Right renal cortex interstitium (tissue), 3 donors: ENCODE measurements around the gene SYN1. TPM values are rescaled to one million over a fixed set of nuclear protein-coding genes. Genes with fewer than 3 reads are reported as not detected.
"Not testable (repeated sequence)": the region's sequence is repeated elsewhere in the genome, so short reads cannot be mapped to it uniquely, and the experiment has no call there.

ENCODE experiments used
- DNase-seq, 3 donors: peaks; one replicate each; pipeline ENCODE4 v3.0.0-alpha.2; 2013; ENCODE audit warnings: low read depth in 3 of 3, low spot score in 2 of 3
- polyA plus RNA-seq, 3 donors: library from polyadenylated mRNA; unstranded; fragments of 120-200 nt; gene quantifications; one replicate each; pipeline ENCODE4 v1.2.1, GENCODE V29; 2013; ENCODE audit not compliant: insufficient read length in 3 of 3

Gene SYN1
- 1 to 10 TPM; 5.6 to 6.5 (median 6.4) TPM for polyA plus RNA-seq

DNA sequence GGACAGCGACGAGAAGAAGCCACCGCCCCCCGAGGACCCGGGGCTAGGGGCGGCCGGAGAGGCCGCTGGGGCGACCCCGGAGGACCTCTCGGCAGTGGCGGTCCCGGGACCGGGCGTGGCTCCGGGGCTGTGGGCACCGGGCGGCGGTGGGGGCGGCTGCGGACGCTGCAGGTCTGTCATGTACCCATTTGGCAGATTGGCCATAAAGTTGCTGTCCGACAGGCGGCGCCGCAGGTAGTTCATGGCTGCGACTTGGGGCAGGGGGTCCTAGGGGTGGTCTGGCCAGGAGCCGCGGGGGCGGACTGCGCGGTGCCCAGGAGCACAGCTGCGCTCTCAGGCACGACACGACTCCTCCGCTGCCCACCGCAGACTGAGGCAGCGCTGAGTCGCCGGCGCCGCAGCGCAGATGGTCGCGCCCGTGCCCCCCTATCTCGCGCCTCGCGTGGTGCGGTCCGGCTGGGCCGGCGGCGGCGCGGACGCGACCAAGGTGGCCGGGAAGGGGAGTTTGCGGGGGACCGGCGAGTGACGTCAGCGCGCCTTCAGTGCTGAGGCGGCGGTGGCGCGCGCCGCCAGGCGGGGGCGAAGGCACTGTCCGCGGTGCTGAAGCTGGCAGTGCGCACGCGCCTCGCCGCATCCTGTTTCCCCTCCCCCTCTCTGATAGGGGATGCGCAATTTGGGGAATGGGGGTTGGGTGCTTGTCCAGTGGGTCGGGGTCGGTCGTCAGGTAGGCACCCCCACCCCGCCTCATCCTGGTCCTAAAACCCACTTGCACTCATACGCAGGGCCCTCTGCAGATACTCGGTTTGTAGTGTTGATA is at the start of gene SYN1:
SYN1 (minus strand) TSS at position 372 of the 817 bp plus-strand sequence; CDS start at position 243, 129 bp downstream.
- DNase-seq = peak; percentile 43 to 63 (median 48)

DNA sequence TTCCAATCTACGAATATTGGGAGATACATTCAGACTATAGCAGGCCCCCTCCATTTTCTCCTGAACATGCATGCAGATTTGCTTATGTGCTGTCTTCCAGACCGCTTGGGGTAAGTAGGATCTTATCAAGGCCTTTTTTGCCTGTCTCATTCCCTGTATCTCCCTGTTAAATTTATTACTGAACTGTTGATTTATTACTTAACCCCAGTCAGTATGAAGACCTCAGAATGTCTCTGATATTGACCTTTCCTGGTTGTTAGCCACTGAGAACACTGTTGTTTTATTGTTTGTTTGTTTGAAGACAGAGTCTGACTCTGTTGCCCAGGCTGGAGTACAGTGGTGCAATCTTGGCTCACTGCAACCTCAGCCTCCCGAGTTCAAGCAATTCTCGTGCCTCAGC is 46.1 kb upstream of the SYN1 start:
- DNase-seq = not testable (repeated sequence)

DNA sequence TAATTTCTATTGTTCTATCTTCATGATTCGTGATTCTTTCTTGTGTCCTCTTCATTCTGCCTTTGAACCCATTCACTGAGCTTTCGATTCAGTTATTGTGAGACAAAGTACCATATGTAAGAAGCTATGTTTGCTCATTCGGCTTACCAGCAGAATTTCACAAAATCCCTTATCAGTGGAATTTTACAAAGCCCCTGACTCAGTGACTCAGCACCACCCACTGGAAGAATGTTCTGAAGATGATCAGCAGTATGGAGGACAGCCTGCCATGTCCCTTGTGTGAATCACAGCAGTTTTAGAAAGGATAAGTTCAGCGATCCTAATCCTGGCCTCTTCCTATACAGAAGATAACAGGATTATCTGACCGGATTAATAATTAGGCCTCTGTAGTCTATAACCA is 45.1 kb upstream of the SYN1 start:
- DNase-seq = no peak

DNA sequence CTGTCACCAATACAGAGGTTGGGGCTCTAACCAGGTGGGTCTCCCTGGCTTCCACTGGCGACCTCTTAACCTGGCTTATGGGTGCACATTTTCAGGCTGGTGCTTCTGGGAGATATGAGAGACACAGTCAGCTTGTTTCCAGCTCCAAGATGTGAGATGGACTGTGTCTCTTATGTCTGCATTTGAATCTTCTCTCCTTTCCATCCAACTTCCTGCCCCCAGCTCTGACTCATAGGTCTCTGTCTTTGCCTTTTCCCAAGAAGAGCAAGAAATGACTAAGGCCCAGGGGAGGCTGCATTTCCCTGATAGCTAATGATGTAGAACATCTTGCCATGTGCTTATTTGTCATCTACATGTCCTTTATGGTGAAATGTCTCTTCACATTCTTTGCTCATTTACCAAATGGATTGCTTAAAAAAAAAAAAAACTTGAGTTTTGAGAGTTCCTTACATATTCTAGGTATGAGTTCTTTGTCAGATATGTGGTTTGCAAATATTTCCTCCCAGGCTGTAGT is 42.5 kb upstream of the SYN1 start:
- DNase-seq = no peak

DNA sequence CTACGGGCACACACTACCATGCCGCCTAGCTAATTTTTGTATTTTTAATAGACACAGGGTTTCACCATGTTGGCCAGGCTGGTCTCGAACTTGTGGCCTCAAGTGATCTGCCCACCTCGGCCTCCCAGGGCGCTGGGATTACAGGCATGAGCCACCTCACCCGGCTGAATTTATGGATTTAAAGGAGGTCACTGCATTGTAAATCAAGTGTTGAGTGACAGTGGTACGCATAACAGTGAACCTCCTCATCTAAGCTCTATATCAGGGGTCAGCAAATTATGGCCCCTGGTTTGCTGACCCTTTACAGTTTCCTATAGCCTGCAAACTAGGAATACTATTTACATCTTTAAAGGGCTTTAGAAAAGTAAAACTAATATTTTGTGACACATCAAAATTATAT is 41.9 kb upstream of the SYN1 start:
- DNase-seq = no peak

DNA sequence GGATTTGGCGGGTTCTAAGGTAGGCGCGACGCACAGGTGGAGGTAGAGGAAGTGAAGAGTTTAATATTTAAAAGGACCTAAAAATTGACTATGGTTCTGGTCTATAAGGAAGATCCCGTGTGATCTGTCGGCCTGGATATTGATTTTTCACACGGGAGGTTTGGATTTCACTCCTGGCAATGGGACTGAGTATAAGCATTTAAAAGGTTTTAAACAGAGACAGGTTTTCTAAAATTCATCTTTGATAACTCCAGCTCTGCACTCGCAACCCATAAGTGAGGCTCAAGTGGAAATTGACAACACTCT is 39.7 kb upstream of the SYN1 start:
- DNase-seq = no peak

DNA sequence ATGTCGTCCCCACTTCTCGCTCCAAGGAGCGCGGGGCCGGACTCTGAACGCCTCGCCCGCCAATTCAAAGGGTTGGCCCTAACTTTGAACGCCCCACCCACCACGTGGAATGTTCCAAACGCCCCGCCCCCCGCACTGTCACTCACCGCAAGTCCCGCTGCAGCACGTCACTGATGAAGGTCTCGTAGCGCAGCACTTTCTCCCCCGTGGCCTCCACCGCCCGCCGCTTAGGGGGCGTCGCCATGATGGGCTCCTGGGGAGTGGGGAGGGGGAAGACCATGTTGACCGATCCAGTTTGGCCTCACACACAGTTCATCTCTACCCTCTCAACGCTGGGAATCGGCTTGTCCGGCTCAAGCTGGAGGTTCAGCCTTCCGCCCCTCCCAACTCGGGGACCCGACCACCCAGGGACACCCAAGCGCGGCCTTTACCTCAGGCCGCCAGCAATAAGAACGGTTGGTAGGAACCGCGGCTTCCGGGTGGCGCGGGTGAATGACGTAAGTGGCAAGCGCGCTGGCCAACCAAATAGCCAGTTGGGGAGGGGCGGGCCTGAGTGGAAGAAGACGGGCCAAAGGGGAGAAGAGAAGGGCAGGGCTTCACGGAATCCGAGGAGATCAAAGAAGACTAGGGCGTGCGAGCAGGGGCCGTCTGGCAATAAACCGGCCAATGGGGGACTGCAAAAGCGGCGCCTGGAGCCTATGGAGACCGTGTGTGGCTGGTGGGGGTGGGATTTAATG is 39.2 kb upstream of the SYN1 start, which contains the start of gene UXT:
UXT (minus strand) TSS at position 497 of the 737 bp plus-strand sequence; CDS start at position 244, 253 bp downstream.
- DNase-seq = peak; percentile 67 to 79 (median 79)

DNA sequence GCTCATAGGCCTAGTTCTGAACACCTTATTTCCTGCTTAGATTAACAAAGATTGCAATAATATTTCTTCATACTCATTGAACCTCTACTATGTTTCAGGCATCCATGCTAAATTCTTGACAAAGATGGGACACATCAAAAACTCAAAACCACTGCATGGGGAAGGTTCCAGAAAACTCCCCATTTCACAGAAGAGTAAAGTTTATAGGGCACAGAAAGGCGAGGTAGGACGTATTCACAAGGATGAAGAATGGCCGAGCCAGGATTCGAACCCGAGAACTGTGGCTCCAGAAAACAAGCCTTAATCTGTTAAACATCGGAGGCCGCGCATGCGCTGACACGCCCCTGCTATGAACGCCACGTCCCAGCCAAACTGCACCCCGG is 38.6 kb upstream of the SYN1 start:
- no peak for DNase-seq

DNA sequence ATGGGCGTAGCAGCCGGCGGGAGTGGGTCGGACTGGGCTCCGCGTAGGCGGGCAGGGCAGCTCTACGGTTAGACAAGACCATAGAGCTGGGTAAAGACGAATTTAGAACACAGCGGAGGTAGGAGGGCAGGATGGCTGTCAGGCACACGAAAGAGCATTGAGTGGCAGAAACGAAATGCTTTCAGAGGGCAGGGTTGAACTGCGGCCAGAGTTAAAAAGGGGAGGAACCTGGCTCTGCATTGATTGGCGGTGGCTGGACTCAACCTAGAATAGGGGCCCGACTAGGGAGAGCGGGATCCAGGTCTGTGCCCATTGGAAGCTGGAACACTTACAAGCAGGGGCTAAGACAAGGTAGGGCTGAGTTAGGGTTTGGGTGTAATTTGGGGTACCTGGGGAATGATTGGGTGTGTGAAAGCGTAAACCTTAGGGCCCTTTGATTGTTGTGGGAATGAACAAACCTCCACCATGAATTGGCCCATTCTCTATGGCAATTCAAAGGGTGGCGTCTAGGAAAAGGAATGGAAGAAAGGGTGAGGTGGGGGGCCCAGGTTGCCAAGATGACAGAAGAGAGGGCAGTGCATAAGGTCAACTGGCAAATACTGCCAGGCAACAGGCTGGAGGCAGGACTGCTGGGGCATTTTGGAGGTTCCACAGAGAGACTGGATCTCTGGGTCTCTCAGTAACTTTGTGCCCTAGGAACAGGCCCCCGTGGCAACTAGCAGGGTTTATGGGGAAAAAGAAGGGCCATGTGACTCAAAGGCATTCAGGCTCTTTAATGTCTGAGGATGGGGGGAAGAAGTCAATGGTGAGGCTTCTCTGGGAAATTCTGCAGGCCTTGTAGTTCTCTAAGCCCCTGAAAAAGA is 31.6 kb upstream of the SYN1 start:
- no peak for DNase-seq

DNA sequence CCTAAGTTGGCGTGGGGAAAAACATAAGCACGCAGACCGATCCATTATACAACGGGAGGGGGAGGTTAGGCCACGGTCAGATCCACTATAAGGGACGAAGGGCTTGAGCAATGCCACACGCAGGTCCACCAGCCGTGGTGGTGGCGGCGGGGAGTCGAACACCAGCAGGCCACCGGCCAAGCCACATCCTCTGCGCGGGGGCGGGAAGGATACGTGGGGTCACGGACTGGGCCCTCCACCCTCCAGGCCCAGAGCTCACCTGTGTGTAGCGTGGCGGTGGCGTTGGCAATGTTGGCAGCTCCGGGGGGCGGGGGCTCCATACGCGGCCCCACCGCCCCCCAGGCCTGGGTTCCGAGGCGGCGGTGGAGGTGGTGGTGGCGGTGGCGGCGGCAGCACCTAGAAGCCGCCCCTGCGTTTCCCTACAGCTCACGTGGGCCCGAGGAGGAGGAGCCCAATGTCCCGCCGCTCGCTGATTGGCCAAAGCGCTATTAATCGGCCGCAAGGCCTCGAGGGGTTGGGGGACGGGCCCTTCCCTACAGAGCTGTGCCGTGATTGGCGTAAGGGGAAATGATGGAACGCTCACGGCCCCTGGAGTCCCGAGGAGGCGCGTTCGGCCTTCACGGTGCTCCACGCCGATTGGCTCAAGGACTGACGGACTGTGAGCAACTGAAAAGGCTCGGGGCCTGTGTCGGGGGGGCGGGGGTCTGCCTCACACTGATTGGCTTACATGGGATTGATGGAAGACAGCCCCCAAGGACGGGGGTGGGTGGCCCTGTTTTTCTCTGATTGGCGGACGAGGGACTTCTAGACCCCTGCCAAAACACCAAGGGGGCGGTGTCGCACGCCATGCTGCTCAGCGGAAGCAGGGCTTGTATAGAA is 30.7 kb upstream of the SYN1 start, which contains the start of gene ELK1:
ELK1 (minus strand) TSS at position 400 of the 879 bp plus-strand sequence. CDS start 9,122 bp downstream, outside the sequence.
- DNase-seq = peak; percentile 76 to 91 (median 85)

DNA sequence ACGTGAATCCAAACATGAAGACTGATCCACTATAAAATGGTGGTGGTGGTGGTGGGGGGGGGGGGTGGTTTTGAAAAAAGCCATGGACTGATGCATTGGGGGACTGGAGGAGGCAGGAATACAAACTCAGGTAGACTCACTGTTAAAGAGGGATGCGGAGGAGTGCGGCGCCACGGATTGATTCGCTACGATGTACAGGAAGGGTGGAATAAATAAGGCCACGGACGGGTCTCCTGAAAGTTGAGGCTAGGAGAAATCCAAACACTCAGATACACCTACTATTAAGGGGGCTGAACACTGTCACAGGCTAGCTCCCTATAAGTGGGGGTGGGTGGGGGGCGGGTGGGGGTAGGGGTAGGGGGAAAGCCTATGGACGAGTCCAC is 30.1 kb upstream of the SYN1 start:
- DNase-seq = no peak

DNA sequence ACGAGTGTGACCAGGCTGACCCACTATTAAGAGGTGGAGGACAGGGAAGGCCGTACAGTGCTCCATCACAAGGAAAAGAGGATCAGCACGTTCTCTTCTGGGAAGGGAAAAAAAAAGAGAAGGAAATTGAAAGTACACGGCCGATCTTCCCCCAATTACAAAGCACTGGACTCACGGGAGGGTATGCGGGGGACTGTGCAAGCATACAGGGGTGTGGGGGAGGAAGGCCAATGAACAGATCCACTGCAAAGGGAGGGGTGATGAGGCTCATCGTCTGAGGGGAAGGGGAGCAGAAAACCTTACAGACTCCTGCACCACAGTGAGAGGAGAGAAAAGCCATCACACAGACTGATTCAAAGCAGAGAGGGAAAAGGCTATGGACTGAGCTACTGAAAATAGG is 29.6 kb upstream of the SYN1 start:
- DNase-seq = no peak

DNA sequence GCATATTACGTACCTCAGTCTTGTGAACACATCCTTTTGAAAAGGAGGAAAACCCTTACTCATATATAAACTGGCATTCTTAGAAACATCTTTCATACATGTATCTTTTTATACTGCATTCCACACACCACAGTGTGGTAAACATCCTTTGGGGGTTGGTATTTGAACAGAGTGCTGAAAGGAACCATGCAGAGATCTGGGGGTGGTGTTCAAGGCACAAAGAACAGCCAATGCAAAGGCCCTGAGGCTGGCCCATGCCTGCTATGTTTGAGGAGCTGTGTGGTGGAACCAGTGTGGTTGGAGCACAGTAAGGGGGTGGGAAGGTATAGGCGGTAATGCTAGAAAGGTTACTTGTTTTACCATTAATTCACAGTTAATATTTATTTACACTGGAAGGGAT is 28.7 kb upstream of the SYN1 start:
- no peak for DNase-seq

DNA sequence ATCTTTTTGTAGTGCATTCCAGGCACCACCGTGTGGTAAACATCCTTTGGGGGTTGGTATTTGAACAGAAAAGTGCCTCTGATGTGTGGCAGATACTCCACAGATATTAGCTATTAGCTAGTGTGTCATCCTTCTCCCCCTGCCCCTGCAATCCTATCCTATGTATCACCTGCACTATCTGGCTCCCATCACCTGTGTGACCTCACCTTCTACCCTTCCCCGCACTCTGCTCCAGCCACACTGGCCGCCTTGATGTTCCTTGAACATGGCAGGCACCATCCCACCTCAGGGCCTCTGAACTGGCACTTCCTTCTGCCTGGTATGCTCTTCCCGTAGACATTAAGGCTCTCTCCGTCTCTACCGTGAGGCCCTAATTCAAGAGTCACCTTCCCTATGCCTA is 27.0 kb upstream of the SYN1 start:
- DNase-seq = no peak

DNA sequence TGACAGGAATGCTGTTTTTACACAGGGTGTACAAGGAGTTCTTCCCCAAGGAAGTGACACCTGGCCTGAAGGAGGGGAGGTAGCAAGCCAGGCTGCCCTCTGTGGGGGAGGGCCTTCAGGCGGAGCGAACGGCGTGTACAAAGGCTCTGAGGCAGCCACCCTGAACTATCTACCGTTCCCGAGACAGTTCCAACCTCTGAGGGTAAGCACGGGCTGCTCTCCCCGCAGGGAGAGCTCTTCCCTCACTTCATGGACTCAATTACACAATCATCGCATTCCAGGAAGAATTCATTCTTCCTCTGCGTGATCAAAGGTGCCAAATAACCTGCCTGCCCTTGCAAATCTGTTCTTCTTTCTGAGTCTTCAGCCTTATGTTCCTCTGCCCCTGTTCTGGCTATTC is 25.9 kb upstream of the SYN1 start:
- no peak for DNase-seq

DNA sequence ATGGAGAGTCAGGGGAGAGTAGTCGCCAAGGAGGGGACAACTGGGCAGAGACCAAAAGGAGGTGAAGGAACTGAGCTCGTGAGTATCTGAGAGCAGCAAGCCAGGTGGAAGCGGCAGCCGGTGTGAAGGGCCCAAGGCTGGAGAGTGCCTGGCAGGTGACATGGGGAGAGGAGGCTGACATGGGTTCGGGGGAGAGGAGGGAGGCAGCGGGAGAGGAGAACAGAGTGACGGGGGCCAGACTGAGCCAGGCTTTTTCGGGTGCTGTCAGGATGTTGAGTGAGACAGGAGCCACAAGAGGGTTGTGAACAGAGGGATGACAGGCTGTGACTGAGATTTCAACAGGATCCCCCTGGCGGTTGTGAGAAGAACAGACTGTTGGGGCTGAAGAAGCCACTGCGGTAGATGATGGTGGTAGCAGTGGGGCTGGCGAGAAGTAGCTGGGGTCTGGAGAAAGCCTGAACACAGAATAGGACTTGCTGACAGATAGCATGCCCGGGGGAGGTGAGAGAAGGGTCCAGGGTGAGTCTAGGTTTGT is 25.0 kb upstream of the SYN1 start:
- no peak for DNase-seq

DNA sequence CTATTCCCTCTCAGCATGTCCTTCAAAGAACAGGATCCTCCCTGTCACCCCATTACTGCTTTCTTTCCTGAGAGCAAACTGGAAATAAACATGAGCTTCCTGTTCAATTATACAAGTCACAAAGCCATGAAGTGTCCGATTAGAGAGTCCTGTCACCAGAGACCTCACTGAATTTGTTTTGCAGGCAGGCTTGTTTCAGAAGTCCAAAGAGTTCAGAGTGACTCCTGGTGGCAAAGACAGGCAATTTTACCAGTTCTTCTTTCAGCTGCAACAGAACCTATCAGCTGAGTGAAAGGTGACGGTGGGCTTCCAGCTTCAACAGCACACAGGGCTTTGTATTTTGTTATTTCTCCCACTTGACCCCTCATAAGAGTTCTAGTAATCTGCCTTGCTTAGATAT is 24.3 kb upstream of the SYN1 start:
- no peak for DNase-seq

DNA sequence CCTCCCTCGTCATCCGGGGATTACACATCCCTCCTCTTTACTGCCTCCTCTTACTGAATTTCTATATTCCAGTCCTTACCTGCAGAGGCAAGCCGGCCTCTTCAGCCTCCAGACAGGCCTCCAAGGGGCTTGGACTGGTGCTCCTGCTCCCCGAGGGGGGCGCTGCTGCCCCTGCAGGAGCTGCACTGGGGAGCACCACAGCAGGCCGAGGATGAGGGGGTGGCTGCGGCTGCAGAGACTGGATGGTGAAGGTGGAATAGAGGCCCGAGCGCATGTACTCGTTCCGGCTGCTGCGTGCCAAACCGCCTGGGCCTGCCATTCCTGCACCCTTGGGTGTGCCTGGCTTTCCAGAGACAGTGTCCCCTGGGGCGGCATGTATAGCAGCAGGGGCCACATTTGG is 19.2 kb upstream of the SYN1 start:
- DNase-seq = no peak

DNA sequence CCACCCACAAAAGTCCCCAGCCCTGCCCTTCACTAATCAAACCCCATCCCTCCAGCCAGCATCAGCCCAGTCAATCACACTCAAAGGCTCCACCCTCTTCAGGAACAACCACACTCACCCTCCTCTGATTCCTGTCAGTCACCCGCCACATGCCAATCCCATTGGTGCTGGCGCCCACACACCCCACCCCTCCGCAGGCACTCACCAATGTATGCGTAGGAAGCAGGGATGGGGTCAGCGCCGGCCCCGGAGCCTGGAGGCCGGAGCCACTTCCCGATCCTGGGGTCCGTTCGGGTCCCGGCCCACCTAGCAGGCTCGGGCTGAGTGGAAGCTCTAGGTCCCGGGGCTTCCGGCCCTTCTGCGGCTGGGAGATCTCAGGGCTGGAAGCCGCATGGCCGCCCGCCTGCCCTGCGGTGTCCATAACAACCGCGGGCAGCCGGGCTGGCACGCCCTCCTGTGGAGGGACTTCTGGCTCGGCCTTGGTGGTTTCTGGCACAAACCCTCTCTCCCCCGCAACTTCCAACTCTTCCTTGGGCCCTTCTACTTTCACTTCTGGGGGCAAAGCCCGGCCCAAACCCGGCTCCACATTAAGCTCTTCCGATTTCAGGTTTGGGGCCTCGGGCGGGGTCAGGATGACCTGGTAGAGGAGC is 18.0 kb upstream of the SYN1 start:
- DNase-seq = no peak
